ENCODE measurements around the gene LASP1NB.

The LASP1NB gene

GRCh38 chr17:38960402-38960801 lies 35.0 kb downstream of the LASP1NB start:
- ATAC-seq (no peak), DNase-seq (ENCODE audit: low read depth, low spot score) (no peak)
- ChIA-PET CTCF (interaction anchor here (0.7 kb wide), 1 partner anchor 1033 kb away, joined by 13 read pairs; no protein-coding TSS in a partner anchor), POLR2A (interaction anchor here (0.6 kb wide), 1 partner anchor 35 kb away, joined by 4 read pairs; no protein-coding TSS in a partner anchor)
- intact Hi-C loops (cut with micrococcal nuclease; ENCODE audit: unreplicated experiment) (no loop called here), in situ Hi-C loops (cut with HindIII; ENCODE audit: low pct_unique_long_range_greater_than_20kb, low sequenced_read_pairs) (no loop called here)
- H3K36me3 ChIP-seq (ENCODE audit: control insufficient read depth, insufficient read depth, low read length), result no peaks in the 10 kb centered on the region
- no peaks in the 10 kb centered on the region for H3K9me3 ChIP-seq (ENCODE audit: control insufficient read depth, insufficient read depth, low read depth, low read length)
- H3K4me3 ChIP-seq (ENCODE audit: low read depth in 2 of 2, low read length in 2 of 2), result no peak overlapping the region
- no peaks in the 10 kb centered on the region; the same call in 1 of the 2 replicates for H3K4me1 ChIP-seq (ENCODE audit: control insufficient read depth, insufficient read depth, low read length)
- no peaks in the 10 kb centered on the region for H3K27me3 ChIP-seq (ENCODE audit: control insufficient read depth, insufficient read depth, low read length)
- no peak overlapping the region for H3K27ac ChIP-seq (ENCODE audit: low read length)
- BruUV-seq (replicated peaks), result no TSS peak
- TF ChIP-seq TCF7L2 (IDR thresholded peaks at IDR 0.05; ENCODE audit: low read depth, low read length) (no peak), POLR2AphosphoS5 (IDR thresholded peaks at IDR 0.05; ENCODE audit: low read depth, low read length) (no peak), CTCF (IDR thresholded peaks at IDR 0.05) (no peak), REST (IDR thresholded peaks at IDR 0.05; ENCODE audit: insufficient read depth in 1 of 2, low read depth in 2 of 2, low read length in 1 of 2) (no peak), SIN3A (IDR thresholded peaks at IDR 0.05; ENCODE audit: borderline replicate concordance, insufficient read depth, low read depth, low read length) (no peak)

- DNase-seq (ENCODE audit: low read depth, low spot score), result no peak
- H3K4me1 ChIP-seq (ENCODE audit: control insufficient read depth, insufficient read depth, low read length), result no peaks in the 10 kb centered on the region; the same call in 1 of the 2 replicates
- H3K27me3 ChIP-seq (ENCODE audit: control insufficient read depth, insufficient read depth, low read length), result no peaks in the 10 kb centered on the region
- in situ Hi-C loops (cut with HindIII; ENCODE audit: low pct_unique_long_range_greater_than_20kb, low sequenced_read_pairs), result no loop called here
- TF ChIP-seq POLR2AphosphoS5 (IDR thresholded peaks at IDR 0.05; ENCODE audit: low read depth, low read length) (no peak), TCF7L2 (IDR thresholded peaks at IDR 0.05; ENCODE audit: low read depth, low read length) (no peak), CTCF (IDR thresholded peaks at IDR 0.05) (no peak), REST (IDR thresholded peaks at IDR 0.05; ENCODE audit: insufficient read depth in 1 of 2, low read depth in 2 of 2, low read length in 1 of 2) (no peak), SIN3A (IDR thresholded peaks at IDR 0.05; ENCODE audit: borderline replicate concordance, insufficient read depth, low read depth, low read length) (no peak)
- ChIA-PET CTCF (no interaction called here), POLR2A (no interaction called here)
- no TSS peak for BruUV-seq (replicated peaks)
- no peaks in the 10 kb centered on the region for H3K9me3 ChIP-seq (ENCODE audit: control insufficient read depth, insufficient read depth, low read depth, low read length)
- no peak overlapping the region for H3K4me3 ChIP-seq (ENCODE audit: low read depth in 2 of 2, low read length in 2 of 2)
- no peak for ATAC-seq
- no peak overlapping the region for H3K27ac ChIP-seq (ENCODE audit: low read length)
- H3K36me3 ChIP-seq (ENCODE audit: control insufficient read depth, insufficient read depth, low read length), result no peaks in the 10 kb centered on the region
- intact Hi-C loops (cut with micrococcal nuclease; ENCODE audit: unreplicated experiment), result no loop called here
Observed at GRCh38 chr17:38961413-38961812, 36.0 kb downstream of the LASP1NB start.

Measured in Panc1 (cell line).